GM10266 (cell line): ENCODE data around the gene HBB.

Source experiments
- DNase-seq: peaks from one replicate; pipeline ENCODE4 v3.0.0; 2012; ENCODE audit errors: extremely low spot score
- CTCF ChIP-seq: IDR thresholded peaks from 2 replicates; pipeline ENCODE4 v1.5.1; 2012; ENCODE audit warnings: mild to moderate bottlenecking, low read depth; ENCODE audit not compliant: control insufficient read depth, insufficient read depth; ENCODE audit errors: missing control alignments

Gene HBB

GRCh38 chr11:5226732-5227310 is at the start of gene HBB:
Gene HBB (minus strand): TSS chr11:5227071. CDS start chr11:5227021, 50 bp downstream.
- no peak for DNase-seq
- no peak for TF ChIP-seq CTCF

- DNase-seq, result no peak
- TF ChIP-seq CTCF, result no peak
These were observed 48.7 kb upstream of the HBB start for GRCh38 chr11:5275369-5276110.

GRCh38 chr11:5274395-5274794 is 47.5 kb upstream of the HBB start:
- no peak for TF ChIP-seq CTCF
- DNase-seq, result no peak

GRCh38 chr11:5272395-5273017 is 45.6 kb upstream of the HBB start:
- DNase-seq, result no peak
- no peak for TF ChIP-seq CTCF

- no peak for TF ChIP-seq CTCF
- DNase-seq, result no peak
These were observed 42.9 kb upstream of the HBB start, which contains the start of gene HBE1 for GRCh38 chr11:5269715-5270147. Gene HBE1 (minus strand): TSS chr11:5269945. CDS start chr11:5269890, 55 bp downstream.

GRCh38 chr11:5267033-5267563 is 40.2 kb upstream of the HBB start:
- DNase-seq, result no peak
- no peak for TF ChIP-seq CTCF
